GM21825 (cell line): Measurements from ENCODE around the gene UBASH3A.
"Not testable (repeated sequence)": the region's sequence is repeated elsewhere in the genome, so short reads cannot be mapped to it uniquely, and the experiment has no call there.

ENCODE experiments used
- ATAC-seq: cut with Tn5 transposase; IDR thresholded peaks from one replicate; pipeline ENCODE4 v1.9.1; 2021; ENCODE audit warnings: mild to moderate bottlenecking, moderate library complexity; ENCODE audit not compliant: unreplicated experiment

UBASH3A gene

DNA sequence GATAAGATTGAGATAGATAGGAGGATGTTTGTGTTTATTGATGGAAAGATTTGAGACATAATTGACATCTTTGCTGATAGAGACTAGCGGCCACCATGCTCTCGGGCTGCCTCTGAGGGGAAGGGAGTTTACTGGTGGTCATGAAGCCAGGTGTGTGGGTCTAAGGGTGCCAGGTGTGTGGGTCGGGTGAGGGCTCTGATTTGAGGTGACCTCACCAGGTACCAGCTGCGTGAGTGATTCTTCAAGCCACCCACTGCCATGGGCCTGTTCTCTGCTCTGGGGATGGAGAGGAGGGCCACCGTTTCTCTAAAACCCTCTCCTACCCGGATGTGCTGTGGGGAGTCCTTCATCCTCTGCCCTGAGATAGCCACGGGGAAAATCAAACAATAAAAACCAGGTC is 3.2 kb downstream of the UBASH3A start:
- no peak for ATAC-seq

DNA sequence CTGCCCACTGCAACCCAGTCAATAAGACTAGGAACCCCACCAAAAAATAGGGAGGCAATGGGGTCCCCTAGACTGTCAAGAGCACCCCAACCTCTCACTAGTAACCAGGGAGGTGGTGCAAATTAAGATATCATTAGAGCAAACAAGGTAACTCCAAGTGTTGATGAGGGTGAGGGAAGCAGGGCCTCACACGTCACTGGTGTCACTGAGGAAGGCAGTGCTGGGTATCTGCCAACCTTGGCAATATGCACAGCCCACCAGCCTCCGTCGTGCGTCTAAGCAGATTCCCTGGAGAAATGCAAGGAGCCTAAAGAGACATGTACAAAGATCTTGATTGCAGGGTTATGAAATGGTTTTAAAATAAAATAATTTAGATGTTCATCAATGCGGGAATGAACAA is 3.8 kb downstream of the UBASH3A start:
- ATAC-seq = no peak

DNA sequence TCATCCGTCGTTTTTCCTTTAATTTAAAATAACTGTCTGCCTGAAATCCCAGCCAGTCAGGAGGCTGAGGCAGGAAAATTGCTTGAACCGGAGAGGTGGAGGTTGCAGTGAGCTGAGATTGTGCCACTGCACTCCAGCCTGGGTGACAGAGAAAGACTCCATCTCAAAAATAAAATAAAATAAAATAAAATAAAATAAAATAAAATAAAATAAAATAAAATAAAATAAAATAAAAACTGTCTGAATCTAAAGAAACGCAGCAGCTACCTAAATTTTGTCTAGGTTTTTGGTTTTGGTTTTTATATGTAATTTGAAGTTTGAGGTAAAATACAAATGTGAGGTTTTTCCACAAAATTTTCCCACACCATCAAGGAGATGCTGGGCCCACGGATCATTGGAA is 5.0 kb downstream of the UBASH3A start:
- not testable (repeated sequence) for ATAC-seq

DNA sequence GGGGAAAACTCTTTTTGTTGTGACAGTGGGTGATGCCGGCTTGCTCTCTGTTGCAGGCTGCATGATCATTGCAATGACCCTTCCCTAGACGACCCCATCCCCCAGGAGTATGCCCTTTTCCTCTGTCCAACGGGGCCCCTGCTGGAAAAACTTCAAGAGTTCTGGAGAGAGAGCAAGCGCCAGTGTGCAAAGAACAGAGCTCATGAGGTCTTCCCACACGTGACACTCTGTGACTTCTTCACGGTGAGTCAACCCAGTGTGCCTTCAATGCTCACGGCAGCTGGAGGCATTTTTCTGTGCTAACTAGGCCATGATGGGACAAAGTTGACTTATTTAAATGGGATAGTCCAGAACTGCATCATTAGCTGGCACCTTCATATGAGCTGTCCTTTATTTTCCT is 5.7 kb downstream of the UBASH3A start:
- no peak for ATAC-seq

DNA sequence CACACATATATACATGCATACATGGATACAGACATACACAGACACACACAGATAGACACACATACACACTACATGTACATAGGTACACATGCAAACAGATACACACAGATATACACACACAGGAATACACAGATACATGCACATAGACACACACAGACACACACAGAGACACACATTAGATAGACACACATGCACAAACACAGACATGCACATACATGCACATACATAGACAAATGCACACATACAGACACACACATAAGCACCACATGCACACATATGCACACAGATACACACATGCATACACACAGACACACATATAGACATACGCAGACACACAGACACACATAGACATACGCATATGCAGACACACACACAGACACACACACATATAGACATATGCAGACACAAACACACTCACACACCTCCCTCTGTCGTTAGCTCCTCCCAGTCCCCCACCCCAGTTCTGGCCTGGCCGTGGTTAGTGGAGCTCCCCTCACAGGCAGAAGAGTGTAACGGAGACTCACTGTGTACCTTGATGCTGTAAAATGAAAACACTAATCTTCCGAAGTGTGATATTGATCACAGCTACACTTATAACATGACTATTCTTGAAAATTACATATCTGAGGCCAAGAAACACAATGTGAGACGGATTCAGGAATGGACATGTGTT is 7.6 kb downstream of the UBASH3A start:
- ATAC-seq = no peak

DNA sequence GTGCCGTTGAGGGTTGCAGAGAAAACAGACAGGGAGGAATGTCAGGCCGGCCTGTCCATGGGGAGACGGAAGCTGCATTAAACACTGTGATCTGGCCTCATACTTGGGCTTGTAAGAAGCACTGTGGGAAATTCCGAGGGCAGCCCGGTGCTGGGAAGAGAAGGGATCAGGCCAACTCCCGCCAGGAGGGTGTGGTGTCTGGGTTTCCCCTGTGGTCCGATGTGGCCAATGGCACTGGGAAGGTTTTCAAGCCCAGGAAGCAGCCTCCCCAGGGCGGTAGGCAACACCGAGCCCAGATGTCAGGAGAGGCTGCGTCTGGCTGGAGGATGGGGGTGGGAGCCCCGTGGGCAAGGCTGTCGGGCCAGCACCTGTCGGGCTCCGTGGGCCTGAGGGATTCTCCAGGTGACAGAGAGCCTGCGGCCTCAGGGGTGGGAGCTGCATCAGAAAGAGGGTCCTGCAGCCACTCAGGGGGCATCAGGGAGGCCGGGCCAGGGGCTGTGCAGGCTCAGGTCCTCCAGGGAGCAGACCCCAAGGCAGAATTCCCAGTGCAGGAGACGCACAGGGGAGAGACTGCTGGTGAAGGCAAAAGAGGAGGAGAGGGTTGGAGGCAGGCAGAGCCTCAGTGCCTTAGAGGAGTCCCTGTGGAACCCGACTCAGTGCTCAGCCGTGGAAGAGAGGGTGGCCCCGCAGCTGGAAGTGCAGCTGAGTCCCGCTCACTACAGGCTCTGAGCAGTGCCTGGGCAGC is 8.4 kb downstream of the UBASH3A start:
- no peak for ATAC-seq

DNA sequence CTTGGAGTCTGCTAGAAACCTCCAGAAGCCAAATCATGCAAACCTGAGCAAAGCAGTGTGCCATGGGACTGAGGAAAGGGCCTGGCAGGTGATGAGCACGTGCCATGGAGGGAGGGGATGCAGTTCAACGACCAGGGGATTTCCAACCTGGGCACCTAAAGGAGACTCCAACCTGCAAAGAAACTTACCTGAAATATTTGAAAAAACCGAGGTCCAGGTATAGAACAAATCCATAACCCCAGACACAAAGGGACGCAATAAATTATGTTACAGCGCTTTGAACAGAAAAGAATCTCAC is 8.9 kb downstream of the UBASH3A start:
- no peak for ATAC-seq

DNA sequence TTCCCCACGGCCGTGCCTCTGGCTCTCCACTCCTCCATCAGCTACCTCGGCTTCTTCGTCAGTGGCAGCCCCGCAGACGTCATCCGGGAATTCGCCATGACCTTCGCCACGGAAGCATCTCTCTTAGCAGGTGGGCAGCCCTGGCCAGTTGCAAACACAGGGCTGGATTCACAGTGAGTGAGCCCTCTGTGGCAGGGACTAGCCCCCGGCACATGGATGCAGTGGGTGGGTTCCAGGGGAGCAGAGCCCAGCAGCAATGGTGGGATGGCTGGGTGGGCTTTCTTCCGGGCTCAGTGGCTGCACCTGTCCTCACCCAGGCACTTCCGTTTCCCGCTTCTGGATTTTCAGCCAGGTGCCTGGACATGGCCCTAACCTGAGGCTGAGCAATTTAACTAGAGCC is 9.4 kb downstream of the UBASH3A start:
- ATAC-seq = no peak

DNA sequence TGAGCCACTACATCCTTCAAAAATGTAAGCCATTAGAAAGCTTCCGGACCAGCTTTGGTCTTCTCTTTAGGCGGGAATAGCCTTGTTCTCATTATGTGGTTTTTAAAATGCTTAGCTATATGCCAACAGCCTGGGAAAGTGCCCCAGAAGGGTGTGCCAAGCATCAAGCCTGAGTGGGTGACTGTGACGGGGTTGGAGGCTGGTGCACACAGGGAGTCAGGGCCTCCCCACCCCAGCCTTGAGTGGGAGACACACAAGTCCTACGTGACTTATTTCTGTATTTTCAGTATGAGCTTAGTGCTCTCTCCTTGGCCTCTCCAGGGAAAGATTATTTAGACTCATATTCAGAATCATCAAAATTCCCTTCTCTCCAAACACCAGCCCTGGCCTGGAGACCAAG is 9.8 kb downstream of the UBASH3A start:
- ATAC-seq = no peak

DNA sequence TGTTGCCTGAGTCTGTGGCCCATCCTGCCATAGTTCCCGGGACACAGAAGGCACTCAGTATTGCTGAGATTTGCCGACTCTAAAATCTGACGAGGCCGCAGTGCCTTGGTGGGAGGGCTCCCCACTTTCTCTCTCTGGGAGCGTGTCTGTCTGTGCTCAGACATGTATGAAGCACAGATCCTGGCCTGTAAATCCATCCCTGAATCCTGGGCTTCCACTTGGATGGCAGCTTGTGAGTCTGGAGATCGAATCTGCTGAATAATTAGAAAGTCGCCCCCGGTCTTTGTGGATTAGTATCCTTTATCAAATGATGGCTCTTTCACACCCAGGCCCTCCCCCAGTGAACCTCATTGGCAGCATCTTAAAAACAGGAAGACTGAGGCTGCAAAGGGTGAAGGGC is 10.4 kb downstream of the UBASH3A start:
- ATAC-seq = no peak

DNA sequence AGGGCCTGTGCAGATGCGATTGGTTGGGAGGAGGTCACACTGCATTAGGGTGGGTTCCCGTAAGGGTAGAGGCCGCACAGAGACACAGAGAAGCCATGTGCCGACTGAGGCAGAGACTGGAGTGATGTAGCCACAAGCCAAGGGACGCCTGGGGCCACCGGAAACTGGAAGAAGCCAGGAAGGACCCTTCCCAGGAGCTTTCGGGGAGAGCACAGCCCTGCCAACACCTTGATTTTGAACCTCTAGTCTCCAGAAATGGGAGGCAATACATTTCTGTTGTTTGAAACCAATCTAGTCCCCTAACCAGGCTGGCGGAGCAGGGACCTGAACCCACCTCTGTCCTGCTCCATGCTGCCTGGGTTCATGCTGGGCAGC is 10.8 kb downstream of the UBASH3A start:
- ATAC-seq = no peak

DNA sequence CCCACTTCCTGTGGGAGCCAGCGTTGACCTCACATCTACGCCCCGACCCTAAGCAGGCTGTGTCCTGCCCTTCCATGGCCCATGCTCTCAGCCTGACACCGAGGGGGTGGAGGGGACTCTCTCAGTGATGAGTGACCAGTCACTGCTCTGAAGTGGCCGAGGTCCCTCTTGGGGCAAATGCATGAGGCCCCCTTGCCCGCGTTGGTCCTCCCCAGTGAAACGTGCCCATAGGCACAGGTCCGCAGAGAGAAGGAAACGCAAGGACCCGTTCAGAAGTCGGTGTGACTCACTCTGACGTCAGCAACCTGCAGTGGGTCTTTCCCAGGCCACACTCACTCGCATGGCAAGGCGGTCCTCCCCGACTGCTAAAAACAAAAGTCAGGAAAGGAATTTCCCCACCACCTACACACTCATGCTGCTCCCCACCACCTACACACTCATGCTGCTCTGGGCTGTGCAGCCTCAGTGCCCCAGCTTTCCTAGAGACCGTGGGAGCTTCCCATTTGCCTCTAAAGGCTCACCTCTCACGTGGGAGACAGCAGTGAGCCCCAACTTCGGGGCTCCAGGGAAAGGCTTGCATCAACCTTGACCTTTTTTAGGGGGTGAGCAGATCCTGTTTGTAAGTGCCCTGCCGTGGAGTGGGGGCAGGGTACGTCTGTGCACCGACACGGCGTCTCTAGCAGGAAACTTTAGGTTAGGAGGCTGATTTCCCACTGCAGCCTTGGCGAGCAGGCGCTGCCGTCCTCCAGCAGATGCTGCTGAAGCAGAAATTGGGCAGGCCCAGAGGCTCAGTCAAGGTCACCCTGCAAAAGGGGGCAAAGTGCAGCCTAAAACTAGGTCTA is 11.4 kb downstream of the UBASH3A start:
- peak; percentile 68 for ATAC-seq

DNA sequence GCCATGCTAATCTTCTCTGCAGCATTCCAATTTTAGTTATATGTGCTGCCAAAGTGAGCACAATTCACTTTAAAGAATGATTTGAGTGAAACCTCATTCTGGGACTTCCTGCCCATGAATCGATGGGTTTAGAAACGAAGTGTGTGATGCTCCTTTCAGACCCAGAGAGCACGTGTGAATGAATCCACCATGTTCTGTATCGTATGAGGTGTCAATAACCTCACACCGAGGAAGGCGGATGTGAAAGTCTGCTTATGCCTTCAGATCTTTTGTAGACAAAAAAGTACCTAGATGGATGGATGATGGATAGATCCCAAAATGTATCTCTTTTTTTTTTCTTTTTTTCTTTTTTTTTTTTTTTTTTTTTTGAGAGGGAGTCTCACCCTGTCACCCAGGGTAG is 13.8 kb downstream of the UBASH3A start:
- ATAC-seq = no peak

DNA sequence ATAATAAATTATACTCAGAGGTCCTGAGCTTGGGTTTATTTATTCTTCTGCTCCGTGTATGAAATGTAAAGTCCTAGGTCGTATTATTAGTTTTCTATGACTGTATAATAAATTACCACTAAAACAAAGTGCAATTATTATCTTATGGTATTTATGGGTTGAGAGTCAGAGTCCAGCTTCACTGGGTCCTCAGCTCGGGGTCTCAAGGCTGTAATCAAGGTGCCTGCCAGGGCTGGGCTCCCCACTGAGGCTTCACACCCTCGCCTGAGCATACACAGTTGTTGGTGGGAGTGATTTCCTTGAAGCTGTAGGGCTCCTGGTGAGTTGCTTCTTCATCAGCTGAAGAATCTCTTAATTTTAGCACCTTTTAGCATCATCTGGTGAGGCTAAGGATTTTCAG is 15.2 kb downstream of the UBASH3A start:
- ATAC-seq = no peak

DNA sequence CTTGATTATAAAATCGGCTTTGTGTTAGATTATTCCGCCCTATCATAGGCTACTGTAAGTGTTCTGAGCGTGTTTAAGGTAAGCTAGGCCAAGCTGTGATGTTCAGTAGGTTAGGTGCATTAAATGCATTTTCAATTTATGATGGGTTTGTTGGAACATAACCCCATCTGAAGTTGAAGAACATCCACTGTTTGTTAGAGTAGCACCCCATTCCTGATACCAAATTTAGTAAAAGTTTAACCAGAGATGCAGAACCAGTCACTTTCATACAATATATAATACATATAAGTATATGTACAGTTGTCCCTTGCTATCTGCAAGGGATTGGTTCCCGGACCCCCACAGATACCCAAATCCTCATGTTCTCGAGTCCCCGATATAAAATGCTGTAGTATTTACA is 16.1 kb downstream of the UBASH3A start:
- no peak for ATAC-seq

DNA sequence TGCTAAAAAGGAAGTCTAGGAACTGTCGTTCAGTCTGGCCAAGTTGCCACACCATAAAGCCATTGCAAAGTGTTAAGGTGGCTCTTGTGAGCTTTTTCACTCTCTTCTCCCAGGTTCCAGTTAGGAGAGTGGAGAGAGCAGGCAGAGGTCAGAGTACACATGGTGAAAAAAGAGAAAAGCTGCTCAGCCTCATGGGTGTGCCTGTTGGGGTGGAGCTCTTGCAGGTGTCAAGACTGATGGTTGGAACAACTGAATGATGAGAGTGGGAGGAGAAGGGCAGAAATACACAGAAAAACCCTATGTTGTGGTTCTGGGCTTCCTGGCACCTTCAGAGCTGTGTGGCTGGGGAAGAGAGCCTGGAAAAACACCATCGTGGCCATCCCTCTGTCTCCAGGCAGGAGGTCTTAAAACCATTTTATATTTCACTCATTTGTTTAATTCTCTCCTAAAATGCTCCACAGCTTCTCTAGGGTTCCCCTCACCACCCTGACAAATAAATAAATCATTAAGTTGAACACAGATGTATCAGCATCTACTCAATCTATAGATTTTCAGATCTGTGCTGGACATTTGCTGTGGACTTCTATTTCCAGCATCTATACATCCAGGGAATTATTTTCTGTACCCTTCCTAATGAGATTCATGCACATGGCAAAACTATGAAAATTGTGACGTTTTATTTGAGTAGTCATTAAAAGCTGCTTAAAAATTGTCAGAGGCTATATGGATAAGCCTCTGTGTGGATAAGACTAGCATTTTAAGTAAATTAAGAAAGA is 17.5 kb downstream of the UBASH3A start:
- no peak for ATAC-seq

DNA sequence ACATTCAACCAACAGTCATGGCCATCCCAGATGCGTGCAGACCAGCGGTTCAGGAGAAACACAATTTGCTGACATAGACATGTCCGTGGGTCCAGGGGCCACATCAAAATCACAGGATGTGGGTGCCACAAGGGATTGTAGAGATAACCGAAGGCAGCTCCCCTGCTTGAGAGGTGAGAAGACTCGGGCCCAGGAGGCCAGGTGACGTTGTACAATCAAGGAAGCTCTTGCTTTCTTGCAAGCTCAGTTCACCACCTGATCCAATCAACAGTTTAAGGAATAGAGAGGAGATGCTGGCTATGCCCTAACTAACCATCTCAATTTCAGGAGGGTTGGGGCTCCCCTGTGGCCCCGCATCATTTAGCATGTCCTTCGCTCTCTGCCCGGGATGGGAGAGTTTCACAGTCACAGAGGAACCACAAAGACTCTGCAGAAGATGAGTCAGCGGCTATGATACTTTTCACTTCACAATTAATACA is 19.5 kb downstream of the UBASH3A start:
- peak; percentile 35 for ATAC-seq

DNA sequence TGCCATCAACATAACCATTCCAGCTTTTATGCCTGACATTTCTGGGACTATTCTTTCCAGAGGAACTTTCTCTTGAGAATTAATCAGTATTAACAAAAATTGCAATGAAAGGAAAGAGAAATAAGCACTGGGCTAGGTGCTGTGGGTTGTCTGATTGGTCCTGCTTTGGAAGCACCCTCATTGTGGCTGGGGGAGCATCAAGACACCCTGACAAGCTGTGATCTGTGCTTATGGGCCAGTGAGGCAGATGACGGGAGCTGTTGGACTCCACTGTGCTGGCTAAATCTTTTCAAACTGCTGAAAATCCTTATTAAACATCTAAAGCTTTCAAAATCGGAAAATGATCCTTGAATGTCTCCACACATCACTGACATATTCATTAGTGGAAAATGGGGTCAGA is 20.0 kb downstream of the UBASH3A start:
- peak; percentile 13 for ATAC-seq

DNA sequence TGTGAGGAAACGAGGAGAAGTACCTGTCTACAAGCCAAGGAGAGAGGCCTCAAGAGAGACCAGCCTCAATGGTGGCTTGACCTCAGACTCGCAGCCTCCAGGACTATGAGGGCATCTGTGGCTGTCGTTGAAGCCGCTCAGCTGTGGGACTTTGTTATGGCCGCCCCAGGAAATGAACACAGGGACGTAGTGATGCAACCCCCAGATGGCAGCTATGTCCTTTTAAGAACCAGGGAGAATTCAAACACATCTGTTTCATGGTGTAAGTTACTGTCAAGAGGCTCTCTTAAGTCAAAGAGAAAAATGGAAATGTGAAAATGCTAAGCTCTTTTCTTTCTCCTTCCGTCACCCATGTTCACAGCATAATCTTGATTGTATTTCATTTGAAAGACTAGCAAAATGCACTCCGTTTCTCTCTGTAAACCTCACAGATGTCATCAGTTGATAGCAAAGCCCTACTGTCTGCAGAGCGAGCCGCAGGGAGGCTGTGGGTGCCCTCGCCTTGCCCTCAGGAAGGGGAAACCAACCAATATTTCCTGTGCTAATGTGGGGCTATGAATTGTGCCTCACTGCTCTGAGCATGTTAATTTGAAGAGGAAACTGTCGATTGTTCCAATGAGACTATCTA is 21.3 kb downstream of the UBASH3A start:
- no peak for ATAC-seq

DNA sequence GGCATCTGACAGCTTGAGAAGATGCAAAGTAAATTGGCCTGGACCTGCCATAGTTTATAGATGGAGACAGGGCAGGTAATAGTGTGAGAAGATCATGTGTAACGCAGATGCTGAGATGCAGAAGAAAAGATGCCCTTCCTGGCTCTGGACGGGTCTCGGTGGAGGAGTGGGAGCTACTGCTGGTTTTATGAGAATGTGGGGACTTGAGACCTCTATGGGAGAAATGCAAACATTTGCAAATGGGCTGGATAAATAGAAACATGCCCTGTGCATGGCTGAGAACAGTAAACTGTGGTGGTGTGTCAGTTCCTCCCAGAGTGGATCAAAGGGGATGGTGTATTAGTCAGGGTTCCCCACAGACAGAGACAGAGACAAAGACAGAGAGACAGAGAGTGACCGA is 21.9 kb downstream of the UBASH3A start:
- ATAC-seq = no peak

DNA sequence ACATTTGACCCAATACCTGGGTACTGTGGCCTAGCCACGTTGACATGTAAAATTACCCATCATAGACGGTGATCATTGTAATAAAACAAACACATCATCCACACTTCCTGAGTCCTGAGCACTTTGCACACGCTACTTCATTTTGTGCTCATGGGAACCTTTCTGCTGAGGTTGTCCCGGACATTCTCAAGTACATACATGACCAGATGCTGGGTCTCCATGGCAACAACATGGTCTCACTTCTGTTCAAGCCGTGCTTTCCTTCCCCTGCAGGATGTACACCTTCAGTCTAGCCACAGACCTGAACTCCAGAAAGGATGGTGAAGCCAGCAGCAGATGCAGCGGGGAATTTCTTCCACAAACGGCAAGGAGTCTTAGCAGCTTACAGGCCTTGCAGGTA is 22.7 kb downstream of the UBASH3A start:
- no peak for ATAC-seq
